ENCODE measurements around the gene KCNA2.

Gene KCNA2

DNA sequence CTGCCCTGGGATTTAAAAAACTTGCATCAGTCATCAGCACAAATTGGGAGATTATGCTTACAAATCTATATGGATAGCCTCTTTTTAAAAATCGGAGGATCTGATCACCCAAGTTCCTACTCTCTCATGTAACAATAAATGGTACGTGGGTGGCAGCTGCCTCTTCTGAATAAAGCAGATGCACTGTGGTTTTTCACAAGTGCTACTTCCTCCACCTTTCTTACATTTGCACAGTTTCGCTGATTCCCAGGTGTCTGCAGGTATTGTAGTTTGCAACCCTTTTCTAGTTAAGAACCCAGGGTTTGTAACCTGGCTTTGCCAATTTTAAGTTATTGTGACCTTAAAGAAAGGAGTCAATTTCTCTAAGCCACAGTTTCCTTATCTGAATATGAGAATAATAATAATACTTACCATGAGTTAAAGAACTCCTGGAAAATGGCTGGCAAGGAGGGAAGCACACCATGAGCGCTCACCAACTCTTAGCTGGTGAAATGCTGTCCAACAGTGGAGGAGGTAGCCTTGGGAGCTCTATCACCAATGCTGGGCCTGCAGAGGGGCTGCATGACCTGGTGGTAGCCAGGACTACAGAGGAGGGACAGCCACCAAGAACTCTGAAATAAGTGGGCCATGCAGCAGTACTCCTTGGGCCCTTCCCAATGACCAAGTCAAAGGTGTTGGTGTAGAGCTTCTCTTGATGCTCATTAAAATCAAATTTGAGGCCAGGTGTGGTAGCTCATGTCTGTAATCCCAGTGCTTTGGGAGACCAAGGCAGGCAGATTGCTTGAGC is 30.2 kb upstream of the KCNA2 start:
- Histone ChIP-seq H3K27ac (ENCODE audit: low read depth, low read length) (no peak overlapping the region), H3K27me3 (ENCODE audit: control insufficient read depth, insufficient read depth, low read length) (no peaks in the 10 kb centered on the region), H3K4me3 (ENCODE audit: low read length) (no peak overlapping the region), H3K4me1 (ENCODE audit: control insufficient read depth, insufficient read depth, low read length) (peaks cover 7% of the 10 kb centered on the region), H3K9ac (ENCODE audit: low read length) (no peak overlapping the region), H3K36me3 (ENCODE audit: control insufficient read depth, insufficient read depth, low read length) (no peaks in the 10 kb centered on the region)

DNA sequence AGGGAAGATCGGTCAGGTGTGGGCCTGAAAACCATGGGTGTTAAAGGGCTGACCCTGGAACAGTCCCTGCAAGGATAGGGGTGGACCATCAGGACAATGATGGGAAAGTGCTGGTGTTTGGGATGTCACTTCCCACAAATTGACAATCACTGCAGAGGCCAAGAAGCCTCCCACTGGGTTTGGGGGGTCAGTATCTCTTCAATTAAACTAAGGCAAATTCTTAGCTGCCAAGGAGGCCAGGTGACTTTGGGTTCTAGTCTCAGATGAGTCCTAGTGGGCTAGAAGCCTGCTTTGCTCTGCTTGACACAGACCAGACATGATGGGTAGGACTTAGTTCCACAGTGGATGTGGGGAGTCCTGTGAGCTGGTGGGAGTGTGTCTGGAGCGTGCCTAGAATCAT is 29.3 kb upstream of the KCNA2 start:
- Histone ChIP-seq H3K9ac (ENCODE audit: low read length) (no peak overlapping the region), H3K36me3 (ENCODE audit: control insufficient read depth, insufficient read depth, low read length) (no peaks in the 10 kb centered on the region), H3K27me3 (ENCODE audit: control insufficient read depth, insufficient read depth, low read length) (no peaks in the 10 kb centered on the region), H3K27ac (ENCODE audit: low read depth, low read length) (no peak overlapping the region), H3K4me3 (ENCODE audit: low read length) (no peak overlapping the region), H3K4me1 (ENCODE audit: control insufficient read depth, insufficient read depth, low read length) (peaks cover 7% of the 10 kb centered on the region)

DNA sequence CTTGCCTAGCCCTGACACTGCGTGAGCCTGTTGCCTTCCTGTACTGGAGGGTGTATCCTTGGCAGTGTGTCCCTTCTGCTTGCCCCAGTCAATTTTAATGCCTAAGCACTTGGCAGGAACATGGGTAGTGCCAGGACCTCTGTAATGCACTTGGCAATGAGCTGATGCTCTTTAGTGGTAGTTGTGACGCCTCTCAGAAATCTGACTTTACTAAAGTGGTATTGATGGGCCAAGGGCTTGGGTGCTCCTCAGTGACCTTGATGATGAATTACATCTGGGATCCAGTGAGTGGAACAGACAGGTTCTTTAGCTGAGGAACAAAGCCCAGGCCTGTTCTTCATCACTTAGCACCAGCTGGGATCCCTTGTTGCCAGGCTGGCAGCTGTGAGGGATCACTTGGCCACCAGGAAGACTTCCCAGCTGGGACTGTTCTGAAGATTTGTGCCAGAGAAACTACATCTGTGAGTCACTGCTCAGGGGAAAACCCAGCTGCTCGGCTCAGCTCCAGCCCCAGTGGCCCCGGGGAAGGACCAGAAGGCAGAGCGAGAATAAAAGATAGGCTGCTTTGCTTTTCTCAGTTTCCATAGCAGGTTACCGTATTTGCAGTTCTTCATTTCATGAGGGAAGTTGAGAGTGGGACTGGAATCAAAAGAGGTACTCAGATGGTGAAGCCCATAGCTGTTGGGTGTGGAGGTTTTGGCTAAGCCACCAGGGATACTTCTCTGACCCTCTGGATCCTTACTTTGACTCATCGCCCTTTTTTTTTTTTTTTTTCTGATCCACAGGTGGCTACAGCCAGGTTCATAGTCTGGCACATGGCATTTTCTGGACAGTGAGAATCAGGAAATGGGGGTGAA is 28.5 kb upstream of the KCNA2 start:
- no peaks in the 10 kb centered on the region for H3K27me3 ChIP-seq (ENCODE audit: control insufficient read depth, insufficient read depth, low read length)
- no peak overlapping the region for H3K27ac ChIP-seq (ENCODE audit: low read depth, low read length)
- no peak overlapping the region for H3K4me3 ChIP-seq (ENCODE audit: low read length)
- H3K36me3 ChIP-seq (ENCODE audit: control insufficient read depth, insufficient read depth, low read length), result no peaks in the 10 kb centered on the region
- H3K4me1 ChIP-seq (ENCODE audit: control insufficient read depth, insufficient read depth, low read length), result peaks cover 7% of the 10 kb centered on the region
- H3K9ac ChIP-seq (ENCODE audit: low read length), result no peak overlapping the region

DNA sequence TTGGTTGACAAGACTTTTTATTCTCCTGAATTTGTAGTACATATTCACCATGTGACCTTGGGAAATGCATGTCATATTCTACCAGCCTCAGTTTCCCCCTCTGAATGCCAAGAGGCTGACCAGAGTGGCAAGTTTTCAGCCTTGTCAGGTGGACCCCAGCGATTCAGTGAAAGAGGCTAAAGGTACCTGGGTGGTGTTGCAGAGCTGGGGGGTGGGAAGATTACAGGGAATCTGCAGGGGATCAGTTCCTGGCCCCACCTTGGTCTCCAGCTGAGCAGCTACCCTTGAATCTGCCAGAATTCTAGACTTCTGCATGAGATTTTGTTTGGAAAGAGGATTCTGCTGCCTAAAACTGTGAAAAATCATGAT is 27.9 kb upstream of the KCNA2 start:
- Histone ChIP-seq H3K27ac (ENCODE audit: low read depth, low read length) (no peak overlapping the region), H3K4me3 (ENCODE audit: low read length) (no peak overlapping the region), H3K36me3 (ENCODE audit: control insufficient read depth, insufficient read depth, low read length) (no peaks in the 10 kb centered on the region)

DNA sequence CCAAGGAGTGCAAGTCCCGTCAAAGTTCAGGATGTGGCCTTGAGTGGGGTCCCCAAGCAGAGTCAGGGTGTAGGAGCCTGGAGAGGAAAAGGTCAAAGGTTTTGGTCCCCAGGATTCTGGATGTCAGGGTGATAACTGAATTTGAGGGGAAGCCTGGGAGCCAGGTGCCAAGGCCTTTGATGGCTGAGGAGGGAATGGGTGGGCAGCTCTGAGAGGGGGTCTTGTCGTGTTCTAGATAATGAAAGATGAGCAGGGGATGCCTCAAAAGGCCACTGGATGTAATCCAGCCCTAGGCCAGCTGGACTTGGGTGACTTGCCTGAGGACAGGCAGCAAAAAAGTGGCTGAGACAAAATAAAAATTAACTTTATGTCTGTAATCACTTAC is 27.5 kb upstream of the KCNA2 start:
- Histone ChIP-seq H3K9ac (ENCODE audit: low read length) (no peak overlapping the region), H3K36me3 (ENCODE audit: control insufficient read depth, insufficient read depth, low read length) (no peaks in the 10 kb centered on the region), H3K27ac (ENCODE audit: low read depth, low read length) (no peak overlapping the region), H3K4me1 (ENCODE audit: control insufficient read depth, insufficient read depth, low read length) (peaks cover 7% of the 10 kb centered on the region), H3K27me3 (ENCODE audit: control insufficient read depth, insufficient read depth, low read length) (no peaks in the 10 kb centered on the region), H3K4me3 (ENCODE audit: low read length) (no peak overlapping the region)

More for the DNA sequence above, 27.9 kb upstream of the KCNA2 start:
- H3K27me3 ChIP-seq (ENCODE audit: control insufficient read depth, insufficient read depth, low read length), result no peaks in the 10 kb centered on the region
- H3K4me1 ChIP-seq (ENCODE audit: control insufficient read depth, insufficient read depth, low read length), result peaks cover 7% of the 10 kb centered on the region
- no peak overlapping the region for H3K9ac ChIP-seq (ENCODE audit: low read length)

DNA sequence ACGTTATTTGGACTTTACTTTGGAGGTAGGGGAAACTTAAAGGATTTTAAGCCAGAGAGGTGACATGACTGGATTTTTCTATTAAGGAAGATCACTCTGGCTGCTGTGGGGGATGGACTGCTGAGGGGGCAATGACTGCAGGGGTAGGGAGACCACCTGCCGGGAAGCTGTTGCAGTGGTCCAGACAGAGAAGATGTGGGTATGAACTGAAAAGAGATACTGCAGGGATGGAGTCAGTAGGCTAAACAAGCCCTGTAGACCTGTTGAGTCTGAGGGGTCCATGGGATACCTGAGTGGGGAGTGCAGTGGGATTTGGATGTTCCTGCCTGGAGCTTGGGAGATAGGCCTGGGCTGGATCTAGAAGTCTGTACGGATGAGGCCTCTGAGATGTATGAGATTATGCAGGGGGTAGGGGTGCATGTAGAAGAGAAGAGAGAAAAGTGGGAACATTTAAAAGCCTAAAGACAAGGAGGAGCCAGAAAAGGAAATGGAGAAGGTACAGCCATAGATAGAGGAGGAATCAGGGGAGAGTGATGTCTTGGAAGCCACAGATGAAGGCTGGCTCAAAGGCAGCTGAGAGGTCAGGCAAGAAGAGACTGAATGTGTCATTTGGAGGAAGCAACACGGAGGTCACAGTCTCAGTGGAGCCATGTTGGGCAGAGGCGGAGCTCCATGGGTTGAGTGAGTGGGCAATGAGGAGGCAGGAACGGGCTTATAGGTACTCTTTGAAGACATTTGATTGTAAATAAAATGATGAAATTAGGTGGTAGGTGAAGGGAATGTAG is 25.9 kb upstream of the KCNA2 start:
- Histone ChIP-seq H3K4me3 (ENCODE audit: low read length) (no peak overlapping the region), H3K9ac (ENCODE audit: low read length) (no peak overlapping the region), H3K27me3 (ENCODE audit: control insufficient read depth, insufficient read depth, low read length) (no peaks in the 10 kb centered on the region), H3K27ac (ENCODE audit: low read depth, low read length) (no peak overlapping the region), H3K36me3 (ENCODE audit: control insufficient read depth, insufficient read depth, low read length) (no peaks in the 10 kb centered on the region), H3K4me1 (ENCODE audit: control insufficient read depth, insufficient read depth, low read length) (peaks cover 7% of the 10 kb centered on the region)

DNA sequence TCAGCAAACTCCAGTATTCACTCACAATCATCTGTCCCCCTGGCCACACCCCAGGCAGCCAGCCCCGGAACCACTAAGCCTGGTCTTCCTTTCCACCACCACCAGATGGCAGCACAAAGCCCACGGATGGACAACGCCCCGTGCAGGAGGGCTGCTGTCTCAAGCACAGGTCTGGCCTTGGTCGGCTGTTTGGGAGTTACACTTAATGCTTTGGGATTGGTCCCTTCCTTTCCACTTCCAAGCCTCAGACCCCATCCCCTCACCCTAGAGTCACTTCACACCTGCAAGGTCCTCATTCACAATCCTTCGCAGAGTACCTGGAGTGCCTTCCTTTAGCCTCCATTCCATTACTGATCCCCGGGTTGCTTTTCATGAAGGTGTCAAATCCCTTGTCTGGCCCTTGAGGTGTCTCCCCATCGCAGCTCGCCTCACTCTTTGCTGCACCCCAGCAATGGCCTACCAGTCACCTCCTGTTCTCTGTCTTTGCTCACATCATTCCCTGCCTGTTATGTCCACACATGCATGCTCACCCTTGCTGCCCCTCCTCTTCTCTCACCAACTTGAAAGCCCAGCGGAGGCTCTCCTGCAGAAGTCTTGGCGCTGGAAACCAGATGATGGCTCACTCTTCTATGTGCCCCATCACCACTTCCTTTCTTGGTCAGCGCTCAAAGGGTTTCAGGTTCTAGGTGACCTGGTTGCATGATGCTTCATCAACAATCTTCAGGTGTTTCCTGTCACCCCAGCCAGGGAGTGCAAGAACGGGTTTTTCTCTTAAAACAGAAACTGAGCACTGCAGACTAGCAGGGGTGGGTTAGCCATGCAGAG is 24.9 kb upstream of the KCNA2 start:
- no peaks in the 10 kb centered on the region for H3K36me3 ChIP-seq (ENCODE audit: control insufficient read depth, insufficient read depth, low read length)
- H3K9ac ChIP-seq (ENCODE audit: low read length), result no peak overlapping the region
- H3K27ac ChIP-seq (ENCODE audit: low read depth, low read length), result no peak overlapping the region
- no peaks in the 10 kb centered on the region for H3K27me3 ChIP-seq (ENCODE audit: control insufficient read depth, insufficient read depth, low read length)
- no peak overlapping the region for H3K4me3 ChIP-seq (ENCODE audit: low read length)
- peaks cover 7% of the 10 kb centered on the region for H3K4me1 ChIP-seq (ENCODE audit: control insufficient read depth, insufficient read depth, low read length)

DNA sequence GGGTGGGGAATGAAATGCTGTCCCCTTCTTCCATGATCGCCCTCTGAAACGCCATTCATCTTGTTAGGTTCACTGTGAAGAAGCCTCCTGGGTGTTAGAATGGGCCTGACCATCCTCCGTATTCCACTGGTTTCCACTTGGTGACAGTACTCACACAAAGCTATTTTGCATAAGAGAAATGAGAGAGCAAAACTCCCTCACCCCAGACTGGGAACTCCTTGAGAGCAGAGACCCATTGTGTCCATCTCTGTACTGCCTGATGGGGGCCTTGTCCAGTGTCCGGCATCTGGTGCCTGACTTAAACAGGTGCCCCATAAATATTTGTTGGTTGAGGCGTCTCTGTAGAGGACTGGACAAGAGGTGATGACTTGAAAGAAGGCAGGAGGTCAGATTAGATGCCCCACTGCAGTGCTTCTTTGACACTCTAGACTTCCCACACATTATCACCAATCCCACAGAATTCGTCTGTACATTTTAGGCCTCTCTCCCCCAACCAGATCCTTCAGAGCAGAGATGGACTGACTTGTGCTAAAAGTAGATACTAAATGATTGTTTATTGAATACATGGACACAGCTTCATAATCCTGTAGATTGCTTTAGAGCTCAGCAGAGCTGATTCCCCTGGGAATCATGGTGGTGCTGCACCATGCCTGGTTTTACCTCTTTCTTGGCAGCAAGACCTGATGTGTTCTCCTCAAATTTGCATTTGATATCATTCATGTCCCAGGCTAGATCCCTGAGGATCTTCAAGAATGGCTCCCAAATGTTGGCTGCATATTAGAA is 22.4 kb upstream of the KCNA2 start:
- no peak overlapping the region for H3K27ac ChIP-seq (ENCODE audit: low read depth, low read length)
- H3K27me3 ChIP-seq (ENCODE audit: control insufficient read depth, insufficient read depth, low read length), result no peaks in the 10 kb centered on the region
- H3K36me3 ChIP-seq (ENCODE audit: control insufficient read depth, insufficient read depth, low read length), result no peaks in the 10 kb centered on the region
- no peak overlapping the region for H3K4me3 ChIP-seq (ENCODE audit: low read length)
- H3K9ac ChIP-seq (ENCODE audit: low read length), result no peak overlapping the region
- no peaks in the 10 kb centered on the region for H3K4me1 ChIP-seq (ENCODE audit: control insufficient read depth, insufficient read depth, low read length)

DNA sequence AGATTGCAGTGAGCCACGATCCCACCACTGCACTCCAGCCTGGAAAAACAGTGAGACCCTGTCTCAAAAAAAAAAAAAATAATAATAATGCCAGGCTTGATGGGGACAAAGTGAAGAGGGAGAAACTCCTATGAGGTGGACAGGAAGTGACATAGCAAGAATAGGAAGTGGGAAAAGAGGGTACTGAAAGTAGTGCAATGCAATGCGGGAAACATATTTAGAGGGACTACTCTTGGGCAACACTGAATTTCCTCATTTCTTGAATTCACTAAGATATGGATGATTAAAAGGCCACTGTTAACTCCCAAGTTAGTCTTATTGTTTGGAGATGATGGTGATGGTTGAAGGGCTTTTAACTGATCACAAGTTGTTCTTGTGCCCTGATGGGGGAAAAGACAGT is 21.6 kb upstream of the KCNA2 start:
- no peaks in the 10 kb centered on the region for H3K4me1 ChIP-seq (ENCODE audit: control insufficient read depth, insufficient read depth, low read length)
- no peaks in the 10 kb centered on the region for H3K27me3 ChIP-seq (ENCODE audit: control insufficient read depth, insufficient read depth, low read length)
- no peak overlapping the region for H3K4me3 ChIP-seq (ENCODE audit: low read length)
- H3K36me3 ChIP-seq (ENCODE audit: control insufficient read depth, insufficient read depth, low read length), result no peaks in the 10 kb centered on the region
- H3K9ac ChIP-seq (ENCODE audit: low read length), result no peak overlapping the region
- H3K27ac ChIP-seq (ENCODE audit: low read depth, low read length), result no peak overlapping the region

DNA sequence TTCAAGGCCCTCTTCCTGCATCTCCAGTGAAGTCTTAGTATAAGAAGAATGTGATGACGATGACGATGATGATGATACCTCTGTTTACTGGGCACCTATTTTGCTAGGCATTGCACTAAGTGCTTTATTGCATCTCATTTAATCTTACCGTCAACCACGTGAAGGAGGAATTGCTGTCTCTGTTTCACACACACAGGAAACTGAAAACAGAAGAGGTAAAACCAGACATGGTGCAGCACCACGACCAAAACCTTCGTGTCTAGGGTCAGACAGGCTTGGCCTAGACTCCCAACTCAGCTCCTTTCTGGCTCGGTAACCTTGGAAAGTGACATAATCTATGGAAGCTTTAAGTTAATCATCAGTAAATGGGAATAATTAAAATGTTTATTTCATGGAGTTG is 20.7 kb upstream of the KCNA2 start:
- H3K4me1 ChIP-seq (ENCODE audit: control insufficient read depth, insufficient read depth, low read length), result no peaks in the 10 kb centered on the region
- H3K27me3 ChIP-seq (ENCODE audit: control insufficient read depth, insufficient read depth, low read length), result no peaks in the 10 kb centered on the region
- H3K27ac ChIP-seq (ENCODE audit: low read depth, low read length), result no peak overlapping the region
- H3K9ac ChIP-seq (ENCODE audit: low read length), result no peak overlapping the region
- H3K36me3 ChIP-seq (ENCODE audit: control insufficient read depth, insufficient read depth, low read length), result no peaks in the 10 kb centered on the region
- no peak overlapping the region for H3K4me3 ChIP-seq (ENCODE audit: low read length)

DNA sequence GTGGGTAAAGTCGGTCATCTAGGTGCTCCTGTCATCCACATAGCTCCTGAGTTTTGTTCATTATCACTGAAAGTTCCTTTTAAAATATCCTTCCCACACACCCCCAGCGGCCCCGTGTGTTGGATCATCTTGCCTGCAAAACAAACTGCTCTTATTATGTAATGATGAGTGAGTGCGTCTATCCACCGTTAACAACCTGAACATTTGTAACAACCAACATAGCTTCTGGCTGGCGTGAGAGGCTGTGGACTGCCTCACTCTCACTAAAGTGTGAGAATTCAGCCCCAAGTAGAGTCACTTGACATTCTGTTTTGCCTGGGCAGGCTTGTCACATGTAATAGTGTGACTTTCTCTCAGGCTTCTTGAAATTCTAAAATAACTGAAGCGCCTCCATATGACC is 14.5 kb upstream of the KCNA2 start:
- no peak overlapping the region for H3K27ac ChIP-seq (ENCODE audit: low read depth, low read length)

More for the DNA sequence above, 14.5 kb upstream of the KCNA2 start:
- H3K36me3 ChIP-seq (ENCODE audit: control insufficient read depth, insufficient read depth, low read length), result no peaks in the 10 kb centered on the region
- no peaks in the 10 kb centered on the region for H3K4me1 ChIP-seq (ENCODE audit: control insufficient read depth, insufficient read depth, low read length)
- no peak overlapping the region for H3K4me3 ChIP-seq (ENCODE audit: low read length)
- peaks cover 11% of the 10 kb centered on the region for H3K27me3 ChIP-seq (ENCODE audit: control insufficient read depth, insufficient read depth, low read length)
- H3K9ac ChIP-seq (ENCODE audit: low read length), result no peak overlapping the region

Measured in rectal smooth muscle tissue (tissue), 1 donor.